OCI-LY1 (cell line): Measurements from ENCODE around the gene ZNF710.

Experiments used
- EZH2 ChIP-seq: fragments of 200-600 bp; sonication (generic), shearing (Covaris generic); IDR thresholded peaks from 2 replicates; pipeline ENCODE4 v1.8.0; 2017; ENCODE audit warnings: borderline replicate concordance, mixed run types, mild to moderate bottlenecking, antibody characterized with exemption, low read length, moderate library complexity, mixed read lengths
- TF ChIP-seq, protein P1 (sequence below): fragments of 200-600 bp; sonication (generic), shearing (Covaris generic); IDR thresholded peaks from 2 replicates; pipeline ENCODE4 v1.5.1; 2017; ENCODE audit warnings: mild to moderate bottlenecking, antibody characterized with exemption, low read length, moderate library complexity, mixed read lengths

DNA sequence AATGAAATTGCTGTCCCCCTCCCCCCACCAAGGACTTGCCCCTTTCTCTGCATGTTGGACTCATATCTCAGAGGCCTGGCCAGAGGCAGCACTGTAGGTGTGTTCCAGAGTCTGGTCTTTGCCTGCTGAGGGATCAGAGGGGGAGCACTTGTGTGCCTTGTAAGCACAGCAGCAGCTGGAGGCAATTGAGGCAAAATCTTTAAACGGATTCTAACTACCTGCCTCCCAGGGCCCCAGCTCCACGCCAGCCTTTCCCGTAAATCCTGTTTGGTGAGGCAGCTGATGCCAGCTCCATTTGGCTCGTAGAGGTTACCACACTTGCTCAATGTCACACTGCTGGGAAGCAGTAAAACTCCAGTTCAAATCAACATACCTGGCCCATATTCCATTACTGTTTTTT, 103.4 kb downstream of the ZNF710 start:
- TF ChIP-seq, protein P1, sequence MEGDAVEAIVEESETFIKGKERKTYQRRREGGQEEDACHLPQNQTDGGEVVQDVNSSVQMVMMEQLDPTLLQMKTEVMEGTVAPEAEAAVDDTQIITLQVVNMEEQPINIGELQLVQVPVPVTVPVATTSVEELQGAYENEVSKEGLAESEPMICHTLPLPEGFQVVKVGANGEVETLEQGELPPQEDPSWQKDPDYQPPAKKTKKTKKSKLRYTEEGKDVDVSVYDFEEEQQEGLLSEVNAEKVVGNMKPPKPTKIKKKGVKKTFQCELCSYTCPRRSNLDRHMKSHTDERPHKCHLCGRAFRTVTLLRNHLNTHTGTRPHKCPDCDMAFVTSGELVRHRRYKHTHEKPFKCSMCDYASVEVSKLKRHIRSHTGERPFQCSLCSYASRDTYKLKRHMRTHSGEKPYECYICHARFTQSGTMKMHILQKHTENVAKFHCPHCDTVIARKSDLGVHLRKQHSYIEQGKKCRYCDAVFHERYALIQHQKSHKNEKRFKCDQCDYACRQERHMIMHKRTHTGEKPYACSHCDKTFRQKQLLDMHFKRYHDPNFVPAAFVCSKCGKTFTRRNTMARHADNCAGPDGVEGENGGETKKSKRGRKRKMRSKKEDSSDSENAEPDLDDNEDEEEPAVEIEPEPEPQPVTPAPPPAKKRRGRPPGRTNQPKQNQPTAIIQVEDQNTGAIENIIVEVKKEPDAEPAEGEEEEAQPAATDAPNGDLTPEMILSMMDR: no peak
- TF ChIP-seq EZH2: no peak
